OCI-LY7 (cell line): ENCODE measurements around the gene HNRNPH3.

Experiments used
- EZH2phosphoT487 ChIP-seq: fragments of 200-600 bp; sonication (generic); IDR thresholded peaks from 2 replicates; pipeline ENCODE4 v1.6.1; 2018; ENCODE audit warnings: low read depth, borderline replicate concordance, mild to moderate bottlenecking, mixed run types, antibody characterized with exemption, low read length, moderate library complexity, mixed read lengths
- TF ChIP-seq, protein P1 (sequence below): fragments of 200-600 bp; sonication (generic); conservative IDR thresholded peaks from 2 replicates; pipeline ENCODE4 v1.5.1; 2014; ENCODE audit warnings: mild to moderate bottlenecking, antibody characterized with exemption, low read length, moderate library complexity, mixed read lengths

DNA sequence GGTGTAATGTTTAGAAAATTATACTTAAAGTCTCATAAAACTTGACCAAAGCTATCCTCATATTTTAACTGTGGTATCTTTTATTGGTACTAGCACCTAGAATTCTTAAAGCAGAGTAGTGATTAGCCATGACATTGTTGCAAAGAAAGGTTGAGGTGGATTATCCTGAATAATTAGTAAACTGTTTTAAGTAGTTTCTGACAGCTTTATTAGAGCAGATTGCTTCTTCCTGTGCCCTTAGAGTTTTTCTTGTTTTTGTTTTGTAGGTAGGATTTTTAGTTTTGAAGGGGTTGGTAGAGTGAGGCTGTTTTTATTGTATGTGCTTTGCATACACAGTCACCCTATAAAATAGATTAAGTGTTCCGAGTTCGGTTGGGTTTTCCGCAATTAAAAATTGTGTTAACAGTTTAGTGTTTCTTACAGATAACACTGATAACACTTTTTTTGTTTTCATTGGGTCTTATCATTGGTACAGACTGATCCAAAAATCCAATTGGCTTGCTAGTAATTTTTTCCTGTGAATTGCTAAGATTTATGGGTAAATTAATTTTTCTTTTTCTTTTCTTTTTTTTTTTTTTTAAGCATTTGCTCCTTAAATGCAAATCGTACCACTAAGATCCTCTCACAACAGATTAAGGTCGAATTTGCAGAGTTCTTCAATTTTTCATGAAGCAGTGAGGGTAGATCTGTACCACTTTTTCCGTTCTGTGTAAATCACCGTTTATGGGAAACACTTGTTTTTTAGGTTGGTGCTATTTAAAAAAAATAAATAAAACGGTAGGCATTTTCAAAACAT lies 3.0 kb downstream of the HNRNPH3 start:
- TF ChIP-seq, protein P1, sequence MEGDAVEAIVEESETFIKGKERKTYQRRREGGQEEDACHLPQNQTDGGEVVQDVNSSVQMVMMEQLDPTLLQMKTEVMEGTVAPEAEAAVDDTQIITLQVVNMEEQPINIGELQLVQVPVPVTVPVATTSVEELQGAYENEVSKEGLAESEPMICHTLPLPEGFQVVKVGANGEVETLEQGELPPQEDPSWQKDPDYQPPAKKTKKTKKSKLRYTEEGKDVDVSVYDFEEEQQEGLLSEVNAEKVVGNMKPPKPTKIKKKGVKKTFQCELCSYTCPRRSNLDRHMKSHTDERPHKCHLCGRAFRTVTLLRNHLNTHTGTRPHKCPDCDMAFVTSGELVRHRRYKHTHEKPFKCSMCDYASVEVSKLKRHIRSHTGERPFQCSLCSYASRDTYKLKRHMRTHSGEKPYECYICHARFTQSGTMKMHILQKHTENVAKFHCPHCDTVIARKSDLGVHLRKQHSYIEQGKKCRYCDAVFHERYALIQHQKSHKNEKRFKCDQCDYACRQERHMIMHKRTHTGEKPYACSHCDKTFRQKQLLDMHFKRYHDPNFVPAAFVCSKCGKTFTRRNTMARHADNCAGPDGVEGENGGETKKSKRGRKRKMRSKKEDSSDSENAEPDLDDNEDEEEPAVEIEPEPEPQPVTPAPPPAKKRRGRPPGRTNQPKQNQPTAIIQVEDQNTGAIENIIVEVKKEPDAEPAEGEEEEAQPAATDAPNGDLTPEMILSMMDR: no peak
- TF ChIP-seq EZH2phosphoT487: no peak
